Left colon (tissue), 2 donors: ENCODE results near the gene PAN3. TPM values are rescaled to one million over a fixed set of nuclear protein-coding genes. Genes with fewer than 3 reads are reported as not detected.

Source experiments
- ATAC-seq: fragments of 200-7000 bp; cut with Tn5 transposase; one replicate; pipeline ENCODE4 v1.9.1; 2020; ENCODE audit warnings: mild to moderate bottlenecking, moderate library complexity
- DNase-seq, 2 donors: peaks; one replicate each; pipeline ENCODE4 v3.0.0-alpha.2; 2020
- intact Hi-C, 2 donors: fragments of 100-400 bp; cut with DNase I in 1 of 2; cut with micrococcal nuclease in 1 of 2; formaldehyde crosslinking; loops; one replicate each; pipeline versions ENCODE4 v1.11.2 to v1.14.0; 2022; cut with DNase I, micrococcal nuclease
- total RNA-seq, 2 donors: library from RNA; stranded (reverse); fragmentation: NEBNext Ultra II Directional; extraction: Animal tissue kit (Norgen Biotek cat#: 25700); gene quantifications; one replicate each; pipeline ENCODE4 v1.2.1, GENCODE V29; 2021
- donor health status: DM: no; HTN: no; CAD: no.
- donor health status: DM: yes; HTN: yes; CAD: no.

Gene PAN3
- total RNA-seq, 2 donors from 2014 or later = 30.7 to 37.0 TPM

DNA sequence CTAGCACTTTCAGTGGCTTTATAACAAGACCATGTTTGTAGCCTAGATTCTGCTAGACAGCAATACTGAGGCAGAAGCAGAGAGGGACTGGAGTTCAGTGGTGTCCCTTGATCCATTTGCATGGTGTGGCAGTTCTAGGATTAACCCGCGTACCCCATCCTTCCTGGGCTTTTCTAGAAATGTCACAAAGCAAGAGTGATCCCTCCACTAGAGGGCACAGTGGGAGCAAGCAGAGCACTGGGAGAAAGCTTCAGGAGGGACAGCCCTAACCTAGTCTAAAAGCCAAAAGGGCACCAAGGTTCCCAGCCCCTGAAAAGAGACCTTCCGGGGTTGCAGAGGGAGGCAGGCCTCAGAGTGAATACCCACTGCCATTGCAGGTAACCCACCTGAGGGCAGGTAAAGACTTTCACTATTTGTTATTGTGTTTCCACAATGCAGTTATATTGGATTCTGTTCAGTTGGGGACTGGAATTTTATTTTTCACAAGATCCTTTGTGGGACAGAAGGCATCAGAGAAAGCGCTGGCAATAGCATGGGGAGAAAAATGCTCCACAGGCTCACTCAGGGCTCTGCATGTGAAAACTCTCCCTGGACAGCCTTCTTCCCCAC lies 185.9 kb downstream of the PAN3 start:
- ATAC-seq (peak; percentile 71), DNase-seq (peak; percentile 34 to 59)
- intact Hi-C loops = loop anchor here in 1 of 2 donors (5.0 kb wide), 1 partner anchor 313 kb away; no protein-coding TSS in a partner anchor

DNA sequence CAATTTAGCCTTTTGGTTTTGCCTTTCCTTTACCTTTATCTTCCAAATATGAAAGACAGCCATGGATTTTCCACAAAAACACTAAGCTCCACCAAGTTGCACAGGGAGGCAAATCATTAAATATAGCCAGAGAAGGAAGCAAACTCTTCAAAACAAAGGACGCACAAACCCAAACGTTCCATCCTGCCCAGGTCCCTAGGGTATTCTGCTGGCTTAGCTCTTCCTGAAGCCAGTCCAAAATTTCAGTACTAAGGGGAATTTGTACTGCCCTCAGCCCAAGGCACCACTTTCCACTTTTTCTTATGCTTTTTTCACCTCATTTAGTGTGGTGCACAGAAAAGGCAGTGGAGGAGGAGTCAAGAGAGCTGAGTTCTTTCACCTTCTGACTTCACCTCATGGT lies 186.7 kb downstream of the PAN3 start:
- no peak for DNase-seq
- intact Hi-C loops = no loop called here

DNA sequence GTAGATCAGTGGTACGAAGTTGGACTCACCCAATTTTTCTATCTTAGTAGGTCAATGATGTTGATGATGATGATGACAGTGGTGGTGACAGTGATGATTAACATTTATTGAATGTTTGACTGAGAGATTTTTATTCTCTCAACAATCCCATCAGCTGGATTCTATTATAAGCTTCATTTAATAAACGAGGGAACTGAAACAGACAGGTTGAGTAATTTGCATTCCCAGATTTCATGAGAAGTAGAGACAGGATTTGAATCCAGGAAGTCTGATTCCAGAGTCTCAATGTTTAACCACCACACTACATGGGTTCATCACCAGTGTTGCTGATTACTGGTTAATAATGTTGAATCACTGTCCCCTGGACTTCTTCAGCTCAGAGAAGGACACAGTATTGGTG lies 187.7 kb downstream of the PAN3 start:
- intact Hi-C loops = no loop called here
- DNase-seq (no peak), ATAC-seq (no peak)

More for the DNA sequence above, 186.7 kb downstream of the PAN3 start:
- no peak for ATAC-seq

- intact Hi-C loops = no loop called here
- DNase-seq = no peak
Observed at GRCh38 chr13:28327373-28328270, 189.3 kb downstream of the PAN3 start.

DNA sequence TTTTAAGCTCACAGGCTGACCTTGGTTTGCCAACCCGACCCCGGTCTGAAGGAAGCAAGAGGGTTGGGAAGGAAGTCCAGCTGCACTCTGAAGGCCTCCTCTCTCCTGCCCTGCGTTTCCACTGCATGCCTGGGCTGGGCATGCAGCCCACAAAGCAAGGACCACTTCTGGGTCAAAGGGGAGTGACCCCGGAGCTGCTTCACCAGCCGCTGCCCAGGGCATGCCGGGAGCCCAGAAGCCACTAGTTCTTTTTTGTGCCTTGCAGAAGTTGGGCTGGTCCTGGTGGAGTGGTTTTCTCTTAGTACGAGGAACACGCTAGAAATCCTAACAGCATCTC lies 189.9 kb downstream of the PAN3 start:
- DNase-seq = no peak
- ATAC-seq = no peak
- intact Hi-C loops = no loop called here

More at GRCh38 chr13:28327373-28328270, 189.3 kb downstream of the PAN3 start:
- ATAC-seq = no peak

DNA sequence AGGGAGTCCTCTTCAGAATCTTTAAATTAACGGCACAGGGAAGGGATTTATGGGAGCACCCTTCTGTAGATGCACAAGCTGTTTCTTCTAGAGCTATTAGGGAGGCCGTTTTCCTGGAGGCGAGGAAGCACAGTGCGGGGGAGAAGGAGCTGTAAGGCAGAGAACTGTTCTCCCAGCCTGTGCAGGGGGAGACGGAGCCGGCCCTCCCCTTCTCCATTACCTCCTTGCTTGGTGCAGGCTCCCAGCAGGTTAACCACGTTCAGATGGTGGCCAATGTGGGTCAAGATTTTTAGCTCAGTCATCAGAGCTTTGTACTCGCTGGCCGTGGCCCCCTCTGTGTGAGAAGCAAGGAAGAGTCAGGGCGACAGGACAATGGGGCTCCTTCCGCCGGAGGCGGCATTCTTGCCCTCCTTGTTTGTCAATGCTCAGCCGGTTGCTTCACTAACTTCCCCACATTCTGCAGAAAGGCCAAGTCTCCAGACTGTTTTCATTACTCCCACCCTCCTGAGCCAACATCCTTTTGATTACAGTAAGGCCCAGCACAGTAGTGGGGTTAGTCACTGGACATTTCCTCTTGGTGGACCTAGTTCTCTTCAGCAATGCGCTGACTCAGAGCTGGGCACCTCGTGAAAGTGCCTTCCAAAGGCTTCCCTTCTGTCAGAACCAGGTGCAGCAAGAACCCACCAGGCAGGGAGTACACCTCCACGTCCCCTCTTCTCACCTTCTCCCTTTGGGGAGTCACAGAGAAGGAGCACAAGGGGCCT lies 191.2 kb downstream of the PAN3 start:
- intact Hi-C loops = no loop called here
- ATAC-seq (no peak), DNase-seq (no peak)

- intact Hi-C loops = no loop called here
- ATAC-seq (no peak), DNase-seq (no peak)
Observed at GRCh38 chr13:28333204-28333881, 195.0 kb downstream of the PAN3 start.

- DNase-seq = no peak
- ATAC-seq = no peak
- intact Hi-C loops = no loop called here
Observed at GRCh38 chr13:28336193-28336657, 197.9 kb downstream of the PAN3 start.

- intact Hi-C loops = no loop called here
- no peak for DNase-seq
- ATAC-seq = peak; percentile 30
Observed at GRCh38 chr13:28337166-28338005, 199.0 kb downstream of the PAN3 start.

GRCh38 chr13:28338006-28338574 lies 199.7 kb downstream of the PAN3 start:
- intact Hi-C loops = no loop called here
- DNase-seq (no peak), ATAC-seq (no peak)

DNA sequence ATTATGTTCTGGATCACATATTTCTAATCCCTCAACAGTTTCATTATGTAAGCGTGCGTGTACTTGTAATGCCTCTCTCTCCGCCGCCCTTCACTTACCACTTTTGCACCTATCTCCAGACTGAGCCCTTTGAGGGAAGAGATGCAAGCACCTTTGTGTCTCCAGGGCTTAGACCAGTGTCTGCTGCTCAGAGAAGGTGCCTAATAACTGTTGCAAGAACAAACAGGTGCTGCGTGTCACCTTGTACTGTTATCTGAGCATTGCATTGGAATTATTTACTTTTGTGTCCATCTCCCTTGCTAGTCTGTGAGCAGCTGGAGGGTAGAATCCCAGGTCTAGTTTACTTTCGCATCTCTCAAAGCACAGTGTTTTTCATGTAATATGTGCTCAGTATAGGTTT lies 200.4 kb downstream of the PAN3 start:
- ATAC-seq = no peak

DNA sequence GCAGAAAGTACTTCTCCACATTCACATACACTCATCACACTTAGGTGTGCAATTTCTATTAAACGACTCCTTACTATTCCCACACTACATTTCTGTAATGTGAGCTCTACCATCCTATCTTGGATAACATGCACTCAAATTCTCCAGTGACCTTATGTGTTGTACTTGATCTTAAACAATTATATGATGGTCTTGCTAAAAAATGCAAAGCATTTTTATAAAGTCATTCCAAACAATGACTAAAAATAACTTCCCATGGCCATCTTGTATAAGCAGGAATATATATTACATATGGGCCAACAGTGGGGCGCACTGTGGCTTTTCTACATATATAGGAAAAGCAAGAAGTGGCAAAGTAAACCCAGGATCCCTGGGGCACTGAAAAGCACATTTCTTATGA lies 201.1 kb downstream of the PAN3 start:
- DNase-seq (no peak), ATAC-seq (no peak)
- intact Hi-C loops = no loop called here

More for the DNA sequence above, 200.4 kb downstream of the PAN3 start:
- no peak for DNase-seq
- intact Hi-C loops = no loop called here

GRCh38 chr13:28340272-28340793 lies 202.0 kb downstream of the PAN3 start:
- intact Hi-C loops = no loop called here
- no peak for ATAC-seq
- no peak for DNase-seq

DNA sequence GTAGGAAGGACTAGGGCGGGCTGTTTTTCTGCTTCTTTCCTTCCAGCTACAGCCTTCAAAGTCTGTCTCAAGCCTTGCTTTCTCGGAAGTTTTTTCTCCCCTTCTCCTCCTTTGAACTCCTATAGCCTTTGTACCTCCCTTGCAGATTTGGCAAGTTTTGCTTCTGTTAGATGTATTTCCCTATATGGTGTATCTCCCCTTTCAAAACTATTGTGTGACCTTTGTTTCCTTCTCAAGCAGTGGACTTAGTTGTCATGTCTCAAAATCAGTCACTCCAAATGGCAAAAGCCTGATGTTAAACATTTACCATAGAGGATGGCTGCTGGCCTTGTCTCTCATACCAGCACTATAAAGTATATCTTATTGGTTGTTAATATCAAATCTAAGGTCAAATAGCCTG lies 203.9 kb downstream of the PAN3 start:
- DNase-seq (no peak), ATAC-seq (no peak)
- intact Hi-C loops = no loop called here

DNA sequence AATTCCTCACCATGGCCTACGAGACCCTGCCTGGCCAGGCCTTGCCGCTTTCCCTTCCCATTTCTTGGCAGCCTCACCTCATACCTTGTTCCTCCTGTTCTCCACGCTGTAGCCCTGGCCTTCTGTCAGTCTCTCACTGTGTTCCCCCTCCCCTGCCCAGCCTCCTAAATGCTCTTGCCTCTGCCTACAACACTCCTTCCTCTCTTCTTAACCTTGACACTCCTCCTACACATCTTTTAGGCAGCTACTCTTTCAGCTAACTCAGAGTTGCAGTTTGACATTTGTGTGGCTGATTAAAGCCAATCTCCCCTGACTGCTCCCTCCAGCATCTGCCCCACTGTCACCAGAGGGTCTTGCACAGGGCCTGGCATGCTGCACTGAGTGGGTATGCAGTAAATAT lies 205.8 kb downstream of the PAN3 start:
- intact Hi-C loops = no loop called here
- no peak for DNase-seq

More for the DNA sequence above, 205.8 kb downstream of the PAN3 start:
- ATAC-seq = no peak
